Measurements from ENCODE around the gene NDUFB11. TPM values are rescaled to one million over a fixed set of nuclear protein-coding genes. Genes with fewer than 3 reads are reported as not detected.
A peak's percentile ranks its signal among the peaks of the same experiment; 100 is the strongest.
"Not testable (repeated sequence)": the region's sequence is repeated elsewhere in the genome, so short reads cannot be mapped to it uniquely, and the experiment has no call there.

Gene NDUFB11
- total RNA-seq, 1 donor: 43.1 TPM

GRCh38 chrX:47143894-47144625 lies 442 bp downstream of the NDUFB11 start:
- Histone ChIP-seq H2AFZ (ENCODE audit: low read length) (peak overlapping the region; percentile 80), H3K9me3 (ENCODE audit: low read depth, low read length) (no peaks in the 10 kb centered on the region), H3K79me2 (ENCODE audit: insufficient read depth, low read length) (peaks cover 46% of the 10 kb centered on the region), H3K4me1 (ENCODE audit: insufficient read depth, low read length) (no peaks in the 10 kb centered on the region), H3K27me3 (ENCODE audit: insufficient read depth, low read length) (no peaks in the 10 kb centered on the region), H3K4me3 (ENCODE audit: insufficient read depth, low read length) (peak overlapping the region; percentile 86), H3K4me2 (ENCODE audit: insufficient read depth, low read length) (peak overlapping the region; percentile 87), H3K27ac (ENCODE audit: low read depth, low read length) (peak overlapping the region; percentile 74), H4K20me1 (ENCODE audit: insufficient read depth, low read length) (peaks cover 29% of the 10 kb centered on the region), H3K36me3 (ENCODE audit: insufficient read depth, low read length) (no peaks in the 10 kb centered on the region)
- peak; percentile 88 for DNase-seq (ENCODE audit: insufficient read length, low spot score, missing footprints)
- no peak for TF ChIP-seq CTCF (IDR thresholded peaks at IDR 0.05; ENCODE audit: extremely low read depth, low read depth, low read length)

- no peak for TF ChIP-seq CTCF (IDR thresholded peaks at IDR 0.05; ENCODE audit: extremely low read depth, low read depth, low read length)
- DNase-seq (ENCODE audit: insufficient read length, low spot score, missing footprints): no peak
- Histone ChIP-seq H3K4me3 (ENCODE audit: insufficient read depth, low read length) (no peak overlapping the region), H2AFZ (ENCODE audit: low read length) (no peak overlapping the region), H3K4me2 (ENCODE audit: insufficient read depth, low read length) (no peak overlapping the region), H3K9me3 (ENCODE audit: low read depth, low read length) (no peaks in the 10 kb centered on the region), H3K27ac (ENCODE audit: low read depth, low read length) (no peak overlapping the region), H3K27me3 (ENCODE audit: insufficient read depth, low read length) (no peaks in the 10 kb centered on the region), H3K4me1 (ENCODE audit: insufficient read depth, low read length) (peaks cover 3% of the 10 kb centered on the region), H3K79me2 (ENCODE audit: insufficient read depth, low read length) (no peaks in the 10 kb centered on the region), H3K36me3 (ENCODE audit: insufficient read depth, low read length) (no peaks in the 10 kb centered on the region), H4K20me1 (ENCODE audit: insufficient read depth, low read length) (peaks cover 2% of the 10 kb centered on the region)
These were observed 6.3 kb downstream of the NDUFB11 start for GRCh38 chrX:47138171-47138570.

GRCh38 chrX:47135650-47136049 lies 8.9 kb downstream of the NDUFB11 start:
- H3K4me3 ChIP-seq (ENCODE audit: insufficient read depth, low read length); H3K36me3 ChIP-seq (ENCODE audit: insufficient read depth, low read length); H3K79me2 ChIP-seq (ENCODE audit: insufficient read depth, low read length); H3K4me1 ChIP-seq (ENCODE audit: insufficient read depth, low read length); H3K4me2 ChIP-seq (ENCODE audit: insufficient read depth, low read length); H3K27me3 ChIP-seq (ENCODE audit: insufficient read depth, low read length); H3K9me3 ChIP-seq (ENCODE audit: low read depth, low read length); H4K20me1 ChIP-seq (ENCODE audit: insufficient read depth, low read length); H3K27ac ChIP-seq (ENCODE audit: low read depth, low read length); H2AFZ ChIP-seq (ENCODE audit: low read length): not testable (repeated sequence)
- peak; percentile 89 for DNase-seq (ENCODE audit: insufficient read length, low spot score, missing footprints)

- no peaks in the 10 kb centered on the region for H3K79me2 ChIP-seq (ENCODE audit: insufficient read depth, low read length)
- TF ChIP-seq CTCF (IDR thresholded peaks at IDR 0.05; ENCODE audit: extremely low read depth, low read depth, low read length): no peak
- H3K9me3 ChIP-seq (ENCODE audit: low read depth, low read length): no peaks in the 10 kb centered on the region
- no peak overlapping the region for H3K27ac ChIP-seq (ENCODE audit: low read depth, low read length)
- no peak overlapping the region for H3K4me3 ChIP-seq (ENCODE audit: insufficient read depth, low read length)
- H3K27me3 ChIP-seq (ENCODE audit: insufficient read depth, low read length): no peaks in the 10 kb centered on the region
- H3K4me1 ChIP-seq (ENCODE audit: insufficient read depth, low read length): peaks cover 3% of the 10 kb centered on the region
- H4K20me1 ChIP-seq (ENCODE audit: insufficient read depth, low read length): no peaks in the 10 kb centered on the region
- no peak overlapping the region for H2AFZ ChIP-seq (ENCODE audit: low read length)
- H3K36me3 ChIP-seq (ENCODE audit: insufficient read depth, low read length): no peaks in the 10 kb centered on the region
- no peak overlapping the region for H3K4me2 ChIP-seq (ENCODE audit: insufficient read depth, low read length)
- no peak for DNase-seq (ENCODE audit: insufficient read length, low spot score, missing footprints)
These were observed 11.0 kb downstream of the NDUFB11 start for GRCh38 chrX:47133493-47133892.
